ENCODE results near the gene TMEM164.
A peak's percentile ranks its signal among the peaks of the same experiment; 100 is the strongest.

Gene TMEM164

DNA sequence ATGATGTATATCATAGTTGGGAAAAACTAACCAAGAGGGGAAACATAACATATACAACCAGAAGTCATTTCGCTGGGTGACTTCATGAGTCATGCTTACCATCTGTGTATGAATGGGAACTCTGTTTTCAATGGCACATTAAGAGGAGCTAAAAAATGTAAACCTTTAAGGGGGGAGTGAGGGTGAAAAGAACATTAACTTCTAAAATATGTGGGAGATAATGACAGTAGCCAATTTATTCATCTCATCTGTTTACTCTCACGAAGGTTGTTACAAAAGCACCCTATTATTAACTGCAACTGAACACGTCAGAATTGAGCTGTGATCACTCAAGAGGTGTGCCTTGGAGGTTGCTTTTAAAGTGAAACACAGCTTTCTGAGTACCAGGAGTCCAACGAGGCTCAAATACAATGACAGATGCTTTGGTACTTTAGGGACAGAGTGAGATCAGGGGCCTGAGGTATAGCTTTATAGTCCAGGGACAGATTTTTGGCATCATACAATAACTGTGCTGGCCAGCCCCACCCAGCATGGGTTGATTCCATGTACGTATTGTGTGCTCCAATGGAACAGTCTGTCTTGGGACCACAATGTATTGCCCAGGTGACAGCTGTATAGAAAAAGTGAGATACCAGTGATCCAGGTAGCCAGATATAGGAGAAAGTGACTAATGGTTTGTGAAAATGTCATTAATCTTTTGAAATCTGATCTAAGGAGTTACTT is 207.7 kb downstream of the TMEM164 start:
- DNase-seq (ENCODE audit: low read depth) = peak; percentile 67
- no peak overlapping the region for H3K4me3 ChIP-seq (ENCODE audit: low read depth, low read length)
- TF ChIP-seq, protein P1, sequence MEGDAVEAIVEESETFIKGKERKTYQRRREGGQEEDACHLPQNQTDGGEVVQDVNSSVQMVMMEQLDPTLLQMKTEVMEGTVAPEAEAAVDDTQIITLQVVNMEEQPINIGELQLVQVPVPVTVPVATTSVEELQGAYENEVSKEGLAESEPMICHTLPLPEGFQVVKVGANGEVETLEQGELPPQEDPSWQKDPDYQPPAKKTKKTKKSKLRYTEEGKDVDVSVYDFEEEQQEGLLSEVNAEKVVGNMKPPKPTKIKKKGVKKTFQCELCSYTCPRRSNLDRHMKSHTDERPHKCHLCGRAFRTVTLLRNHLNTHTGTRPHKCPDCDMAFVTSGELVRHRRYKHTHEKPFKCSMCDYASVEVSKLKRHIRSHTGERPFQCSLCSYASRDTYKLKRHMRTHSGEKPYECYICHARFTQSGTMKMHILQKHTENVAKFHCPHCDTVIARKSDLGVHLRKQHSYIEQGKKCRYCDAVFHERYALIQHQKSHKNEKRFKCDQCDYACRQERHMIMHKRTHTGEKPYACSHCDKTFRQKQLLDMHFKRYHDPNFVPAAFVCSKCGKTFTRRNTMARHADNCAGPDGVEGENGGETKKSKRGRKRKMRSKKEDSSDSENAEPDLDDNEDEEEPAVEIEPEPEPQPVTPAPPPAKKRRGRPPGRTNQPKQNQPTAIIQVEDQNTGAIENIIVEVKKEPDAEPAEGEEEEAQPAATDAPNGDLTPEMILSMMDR (conservative IDR thresholded peaks at IDR 0.05; ENCODE audit: low read depth, low read length) = no peak

DNA sequence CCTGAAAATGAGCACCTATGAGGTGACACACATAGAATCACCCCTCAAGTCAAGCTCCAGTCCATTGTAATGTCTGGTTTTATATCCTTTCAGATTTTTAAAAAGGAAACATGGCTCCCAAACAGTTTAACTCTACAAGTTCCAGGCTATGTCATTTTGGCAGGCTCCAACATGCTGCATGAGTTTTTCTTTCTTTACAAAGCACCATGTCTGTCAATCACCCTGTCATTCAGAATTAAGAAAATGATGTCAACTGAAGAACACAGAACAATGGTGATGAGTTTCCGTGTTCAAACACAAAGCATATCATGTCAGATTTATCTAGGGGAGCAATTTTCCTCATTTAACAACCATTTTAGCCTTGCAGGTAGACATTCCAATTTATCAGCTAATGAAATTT is 208.4 kb downstream of the TMEM164 start:
- no peak for DNase-seq (ENCODE audit: low read depth)
- no peak overlapping the region for H3K4me3 ChIP-seq (ENCODE audit: low read depth, low read length)
- TF ChIP-seq, protein P1 (conservative IDR thresholded peaks at IDR 0.05; ENCODE audit: low read depth, low read length) = no peak

DNA sequence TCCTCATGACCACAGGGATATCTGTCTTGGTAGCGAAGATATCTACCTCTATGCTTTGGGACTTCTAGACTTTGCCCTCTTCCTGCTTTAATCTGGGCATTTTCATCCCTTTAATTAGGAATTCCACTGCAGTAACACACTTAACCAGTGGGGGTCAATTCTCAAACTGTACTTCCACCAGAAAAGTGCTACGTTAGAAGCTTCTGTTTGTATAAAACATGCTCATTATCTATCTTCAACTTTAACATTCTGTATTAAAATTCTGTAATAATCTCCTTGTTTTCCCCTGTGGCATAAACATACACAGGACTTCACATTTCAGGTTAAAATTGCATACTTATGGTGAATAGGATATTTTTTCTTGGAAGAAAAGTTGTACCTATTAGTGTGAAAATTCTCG is 209.4 kb downstream of the TMEM164 start:
- TF ChIP-seq, protein P1 (conservative IDR thresholded peaks at IDR 0.05; ENCODE audit: low read depth, low read length) = no peak
- no peak overlapping the region for H3K4me3 ChIP-seq (ENCODE audit: low read depth, low read length)
- DNase-seq (ENCODE audit: low read depth) = peak; percentile 24

DNA sequence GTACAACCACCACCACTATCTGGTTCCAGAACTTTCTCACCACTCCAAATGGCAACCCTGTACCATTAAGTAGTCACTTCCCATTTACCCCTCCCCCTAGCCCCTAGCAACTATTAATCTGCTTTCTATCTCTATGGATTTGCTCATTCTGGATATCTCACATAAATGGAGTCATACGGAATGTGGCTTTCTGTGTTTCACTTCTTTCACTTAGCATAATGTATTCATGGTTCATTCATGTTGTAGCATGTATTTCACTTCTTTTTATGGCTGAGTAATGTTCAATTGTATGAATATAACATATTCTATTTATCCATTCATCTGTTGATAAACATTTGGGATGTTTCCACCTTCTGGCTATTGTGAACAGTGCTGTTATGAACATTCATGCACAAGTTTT is 210.3 kb downstream of the TMEM164 start:
- no peak overlapping the region for H3K4me3 ChIP-seq (ENCODE audit: low read depth, low read length)
- no peak for DNase-seq (ENCODE audit: low read depth)
- TF ChIP-seq, protein P1 (conservative IDR thresholded peaks at IDR 0.05; ENCODE audit: low read depth, low read length) = no peak

DNA sequence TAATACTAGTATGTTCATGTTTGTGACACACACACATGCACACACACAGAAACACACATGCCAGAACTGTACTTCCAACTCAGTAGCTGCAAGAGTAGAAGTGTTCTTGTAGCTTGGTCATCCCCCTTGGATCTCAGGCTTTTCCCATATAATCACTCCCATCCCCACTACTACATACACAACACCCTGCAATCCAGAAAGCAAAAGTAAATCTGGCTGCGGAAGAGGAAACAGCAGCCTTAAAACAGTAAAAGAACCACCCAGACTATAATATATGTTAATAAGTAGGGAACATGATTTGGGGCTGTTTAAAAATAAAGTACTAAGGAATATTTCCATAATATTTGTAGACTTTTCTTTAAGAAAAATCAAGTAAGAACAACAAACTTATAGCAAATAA is 211.8 kb downstream of the TMEM164 start:
- no peak overlapping the region for H3K4me3 ChIP-seq (ENCODE audit: low read depth, low read length)
- TF ChIP-seq, protein P1 (conservative IDR thresholded peaks at IDR 0.05; ENCODE audit: low read depth, low read length) = no peak
- DNase-seq (ENCODE audit: low read depth) = no peak

DNA sequence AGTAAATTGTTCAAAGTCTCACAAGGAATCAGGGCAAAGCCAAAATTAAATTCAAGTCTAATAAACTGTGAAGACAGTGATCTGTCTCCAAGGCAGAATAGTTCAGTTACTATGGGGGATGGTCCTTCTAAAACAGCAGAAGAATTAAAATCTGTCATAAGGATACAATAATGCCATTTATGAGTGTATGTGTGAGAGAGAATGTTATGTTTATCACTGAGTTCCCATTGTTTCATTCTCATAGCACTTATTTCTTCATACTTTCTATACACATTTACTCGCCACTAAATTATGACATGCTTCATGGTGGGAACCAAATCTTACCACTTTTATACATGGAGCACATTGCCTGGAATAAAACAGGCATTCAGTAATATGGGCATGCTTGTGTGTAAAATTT is 212.5 kb downstream of the TMEM164 start:
- H3K4me3 ChIP-seq (ENCODE audit: low read depth, low read length) = no peak overlapping the region
- TF ChIP-seq, protein P1 (conservative IDR thresholded peaks at IDR 0.05; ENCODE audit: low read depth, low read length) = no peak
- DNase-seq (ENCODE audit: low read depth) = no peak

DNA sequence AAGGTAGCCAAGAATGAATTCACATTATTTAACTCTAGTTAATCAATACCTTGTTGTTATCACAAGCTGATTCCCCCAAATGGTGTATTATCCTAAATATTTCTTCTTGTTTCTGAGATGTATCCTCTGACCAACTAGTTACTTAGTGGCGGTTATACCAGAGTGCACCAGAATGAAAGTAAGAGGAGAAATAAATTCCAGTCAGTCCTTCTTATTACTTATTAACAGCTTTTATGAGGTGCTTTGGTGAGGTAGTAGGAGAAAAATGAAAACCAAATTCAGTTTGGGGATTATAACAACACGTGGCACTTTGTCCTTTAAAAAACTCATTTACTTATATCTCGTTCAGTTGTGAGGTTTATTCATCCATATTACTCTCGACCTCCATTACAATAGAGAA is 213.1 kb downstream of the TMEM164 start:
- TF ChIP-seq, protein P1 (conservative IDR thresholded peaks at IDR 0.05; ENCODE audit: low read depth, low read length) = no peak
- no peak for DNase-seq (ENCODE audit: low read depth)
- no peak overlapping the region for H3K4me3 ChIP-seq (ENCODE audit: low read depth, low read length)
